Endothelial cell (in vitro differentiated cells): ENCODE measurements around the gene PTPN22. TPM values are rescaled to one million over a fixed set of nuclear protein-coding genes. Genes with fewer than 3 reads are reported as not detected.

Source experiments
- total RNA-seq: library from RNA; stranded (reverse); fragmentation: NEBNext Ultra II Directional; extraction: Animal tissue kit (Norgen Biotek cat#: 25700); gene quantifications from one replicate; pipeline ENCODE4 v1.2.1, GENCODE V29; 2021; ENCODE audit not compliant: unreplicated experiment

PTPN22 gene
- total RNA-seq, 1 donor from 2014 or later, result 0.87 TPM

Other genes with a start within 250 kb of the PTPN22 start
- gene PHTF1, start 112.2 kb downstream of the PTPN22 start, total RNA-seq, result 35.4 TPM
- gene RSBN1, start 59.2 kb downstream of the PTPN22 start, total RNA-seq, result 15.0 TPM
- 0.49 TPM for gene BCL2L15, start 15.9 kb upstream of the PTPN22 start, total RNA-seq
- 28.4 TPM for gene AP4B1, start 33.1 kb upstream of the PTPN22 start, total RNA-seq
- gene DCLRE1B, start 33.6 kb upstream of the PTPN22 start, total RNA-seq, result 11.8 TPM
- 56.6 TPM for gene HIPK1, start 57.6 kb upstream of the PTPN22 start, total RNA-seq
- gene OLFML3, start 107.8 kb upstream of the PTPN22 start, total RNA-seq, result 130 TPM